AG08396 (cell line): ENCODE measurements around the gene HECTD3.
"Not testable (repeated sequence)": the region's sequence is repeated elsewhere in the genome, so short reads cannot be mapped to it uniquely, and the experiment has no call there.

Experiments used
- DNase-seq: peaks from one replicate; pipeline ENCODE4 v3.0.0; 2012; ENCODE audit warnings: low spot score, mixed read lengths

Gene HECTD3

GRCh38 chr1:44988531-44989156, 22.5 kb downstream of the HECTD3 start:
- no peak for DNase-seq

- DNase-seq = no peak
These were observed 25.3 kb downstream of the HECTD3 start for GRCh38 chr1:44985747-44986359.

- not testable (repeated sequence) for DNase-seq
These were observed 33.8 kb downstream of the HECTD3 start for GRCh38 chr1:44977372-44977771.

- DNase-seq = no peak
These were observed 34.9 kb downstream of the HECTD3 start for GRCh38 chr1:44976252-44976651.

GRCh38 chr1:44973645-44974044, 37.5 kb downstream of the HECTD3 start:
- DNase-seq = no peak

GRCh38 chr1:44970317-44970716, 40.8 kb downstream of the HECTD3 start:
- DNase-seq = no peak

GRCh38 chr1:44964396-44964795, 46.7 kb downstream of the HECTD3 start:
- DNase-seq = no peak

- no peak for DNase-seq
These were observed 48.4 kb downstream of the HECTD3 start for GRCh38 chr1:44962729-44963128.

- DNase-seq = not testable (repeated sequence)
These were observed 49.1 kb downstream of the HECTD3 start for GRCh38 chr1:44962022-44962421.

GRCh38 chr1:44957566-44957965, 53.6 kb downstream of the HECTD3 start:
- DNase-seq = not testable (repeated sequence)

GRCh38 chr1:44956077-44956476, 55.0 kb downstream of the HECTD3 start:
- DNase-seq = not testable (repeated sequence)
